Neuronal stem cell (in vitro differentiated cells): ENCODE results near the gene RANBP1.

ENCODE experiments used
- DNase-seq: peaks from one replicate; pipeline ENCODE4 v3.0.0-alpha.2; 2013; ENCODE audit warnings: low spot score
- H2AFZ ChIP-seq: one replicate; pipeline ENCODE4 v1.6.1; 2013; ENCODE audit warnings: mild to moderate bottlenecking, low read length, inconsistent platforms
- H2AK5ac ChIP-seq: 2 replicates; pipeline ENCODE4 v1.6.1; 2013; ENCODE audit warnings: low read depth, mild to moderate bottlenecking, inconsistent platforms, low read length, moderate library complexity, mixed read lengths
- H2BK120ac ChIP-seq: 2 replicates; pipeline ENCODE4 v1.6.1; 2013; ENCODE audit warnings: low read depth, mild to moderate bottlenecking, inconsistent platforms, low read length, moderate library complexity, mixed read lengths
- H2BK12ac ChIP-seq: one replicate; pipeline ENCODE4 v1.6.1; 2013; ENCODE audit warnings: low read length, inconsistent platforms
- H2BK15ac ChIP-seq: 2 replicates; pipeline ENCODE4 v1.6.1; 2013; ENCODE audit warnings: mild to moderate bottlenecking, low read length, inconsistent platforms, mixed read lengths
- H2BK5ac ChIP-seq: one replicate; pipeline ENCODE4 v1.6.1; 2013; ENCODE audit warnings: inconsistent platforms, mild to moderate bottlenecking, low read length, moderate library complexity
- H3K14ac ChIP-seq: one replicate; pipeline ENCODE4 v1.6.1; 2013; ENCODE audit warnings: low read length, inconsistent platforms
- H3K18ac ChIP-seq: 2 replicates; pipeline ENCODE4 v1.6.1; 2013; ENCODE audit warnings: low read length, inconsistent platforms
- H3K23ac ChIP-seq: 2 replicates; pipeline ENCODE4 v1.6.1; 2013; ENCODE audit warnings: low read depth, mild to moderate bottlenecking, mixed read lengths, low read length, inconsistent platforms; ENCODE audit not compliant: poor library complexity
- H3K27ac ChIP-seq: replicated peaks from 3 replicates; pipeline ENCODE4 v1.5.1; 2013; ENCODE audit warnings: low read length, inconsistent platforms
- H3K27me3 ChIP-seq, 3 experiments: 2 replicates each; pipeline ENCODE4 v1.6.1; 2013; ENCODE audit warnings: low read length in 3 of 3, mild to moderate bottlenecking in 2 of 3, inconsistent platforms in 1 of 3, low read depth in 1 of 3, mixed read lengths in 1 of 3, moderate library complexity in 1 of 3; ENCODE audit not compliant: control insufficient read depth in 3 of 3, insufficient read depth in 3 of 3
- H3K36me3 ChIP-seq, 2 donors: replicated peaks in 1 of 2; 2 replicates each; pipeline ENCODE4 v1.6.1; 2013; ENCODE audit warnings: low read length in 2 of 2; ENCODE audit not compliant: control insufficient read depth in 2 of 2, insufficient read depth in 2 of 2
- H3K4ac ChIP-seq: 2 replicates; pipeline ENCODE4 v1.6.1; 2013; ENCODE audit warnings: inconsistent platforms, mild to moderate bottlenecking, low read length, moderate library complexity
- H3K4me1 ChIP-seq, 2 donors: 1 replicate in 1 of 2; 2 replicates in 1 of 2; pipeline ENCODE4 v1.6.1; 2013; ENCODE audit warnings: low read length in 2 of 2, low read depth in 1 of 2; ENCODE audit not compliant: control insufficient read depth in 2 of 2, insufficient read depth in 1 of 2
- H3K4me2 ChIP-seq: one replicate; pipeline ENCODE4 v1.6.1; 2013; ENCODE audit warnings: mild to moderate bottlenecking, low read length, inconsistent platforms; ENCODE audit not compliant: insufficient read depth, poor library complexity, severe bottlenecking
- H3K4me3 ChIP-seq, 2 donors: 2 replicates each; pipeline ENCODE4 v1.5.1; 2013; ENCODE audit warnings: low read length in 2 of 2, mild to moderate bottlenecking in 2 of 2, inconsistent platforms in 1 of 2, moderate library complexity in 1 of 2
- H3K79me1 ChIP-seq: one replicate; pipeline ENCODE4 v1.6.1; 2013; ENCODE audit warnings: low read depth, mild to moderate bottlenecking, inconsistent platforms, low read length, moderate library complexity
- H3K9ac ChIP-seq: one replicate; pipeline ENCODE4 v1.6.1; 2013; ENCODE audit warnings: mild to moderate bottlenecking, low read depth, low read length, inconsistent platforms; ENCODE audit not compliant: poor library complexity
- H3K9me3 ChIP-seq, 2 donors: replicated peaks in 1 of 2; 2 replicates each; pipeline versions ENCODE3 to v1.6.1; 2013; ENCODE audit warnings: low read length in 2 of 2, mild to moderate bottlenecking in 2 of 2, inconsistent platforms in 1 of 2, low read depth in 1 of 2, mixed read lengths in 1 of 2, moderate library complexity in 1 of 2; ENCODE audit not compliant: control insufficient read depth in 2 of 2, insufficient read depth in 1 of 2
- H4K8ac ChIP-seq: one replicate; pipeline ENCODE4 v1.6.1; 2013; ENCODE audit warnings: low read depth, mild to moderate bottlenecking, inconsistent platforms, low read length, moderate library complexity
- H4K91ac ChIP-seq: one replicate; pipeline ENCODE4 v1.6.1; 2013; ENCODE audit warnings: low read length, low read depth, mild to moderate bottlenecking, inconsistent platforms; ENCODE audit not compliant: poor library complexity
- WGBS, 2 donors: extraction: QIAGEN DNeasy Blood & Tissue Kit; methylation state at CpG; one replicate each; pipeline ENCODE4 v1.1.7; 2013; ENCODE audit warnings: missing lambda C conversion rate in 2 of 2, mixed read lengths in 1 of 2; ENCODE audit not compliant: insufficient read length in 2 of 2, insufficient replicate concordance in 1 of 2; ENCODE audit errors: extremely low coverage in 2 of 2; 5-methylcytosine and 5-hydroxymethylcytosine counted together

RANBP1 gene

DNA sequence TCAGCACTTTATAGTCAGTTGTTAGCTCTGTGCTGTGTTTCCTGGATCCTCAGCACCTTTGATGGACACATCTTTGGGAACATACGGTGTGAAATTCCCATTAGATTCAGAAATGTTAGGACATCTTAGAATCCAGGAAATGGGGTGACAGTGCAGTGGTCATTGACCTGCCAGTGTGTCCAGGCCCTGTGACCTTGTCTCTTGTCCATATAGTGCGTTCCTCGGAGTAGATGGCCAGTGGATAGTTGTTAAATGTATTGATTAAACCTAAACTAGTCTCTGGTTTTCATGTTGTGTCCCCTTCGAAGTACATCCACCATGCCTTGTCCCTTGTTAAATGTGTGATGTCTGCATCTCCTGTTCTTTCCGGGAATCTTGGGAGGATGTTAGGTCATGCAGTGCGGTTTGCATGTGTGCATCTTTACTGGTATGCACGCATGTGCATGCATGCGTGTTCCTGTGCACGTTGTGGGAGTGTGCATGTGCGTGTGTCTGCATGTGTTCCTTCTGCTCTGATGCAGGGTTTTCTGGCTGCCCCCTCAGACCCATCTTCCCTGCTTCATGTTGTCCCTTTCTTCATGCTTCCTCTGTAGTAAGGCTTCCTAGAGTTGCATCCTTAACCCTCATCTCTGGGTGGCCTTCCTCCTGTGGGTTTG, 31.9 kb upstream of the RANBP1 start:
- Histone ChIP-seq H3K9ac (no peak overlapping the region), H3K79me1 (peaks cover 35% of the 10 kb centered on the region), H2BK15ac (no peak overlapping the region), H3K36me3 (peaks cover 37 to 78% of the 10 kb centered on the region in 2 donors), H3K4me3 (no peak overlapping the region), H3K4me2 (no peak overlapping the region), H3K18ac (no peak overlapping the region), H3K9me3 (no peaks in the 10 kb centered on the region), H2BK5ac (no peak overlapping the region), H3K27me3 (no peaks in the 10 kb centered on the region), H3K4me1 (peaks cover 18 to 22% of the 10 kb centered on the region in 2 donors), H2BK12ac (no peak overlapping the region), H2AFZ (no peak overlapping the region), H4K8ac (no peak overlapping the region), H3K14ac (no peak overlapping the region), H3K4ac (no peak overlapping the region), H3K27ac (peak overlapping the region; percentile 16), H2BK120ac (no peak overlapping the region), H4K91ac (no peak overlapping the region), H3K23ac (no peak overlapping the region), H2AK5ac (no peak overlapping the region)
- no CpG with 5 or more reads among the region's 10 CpGs for WGBS, 2 donors
- no peak for DNase-seq

DNA sequence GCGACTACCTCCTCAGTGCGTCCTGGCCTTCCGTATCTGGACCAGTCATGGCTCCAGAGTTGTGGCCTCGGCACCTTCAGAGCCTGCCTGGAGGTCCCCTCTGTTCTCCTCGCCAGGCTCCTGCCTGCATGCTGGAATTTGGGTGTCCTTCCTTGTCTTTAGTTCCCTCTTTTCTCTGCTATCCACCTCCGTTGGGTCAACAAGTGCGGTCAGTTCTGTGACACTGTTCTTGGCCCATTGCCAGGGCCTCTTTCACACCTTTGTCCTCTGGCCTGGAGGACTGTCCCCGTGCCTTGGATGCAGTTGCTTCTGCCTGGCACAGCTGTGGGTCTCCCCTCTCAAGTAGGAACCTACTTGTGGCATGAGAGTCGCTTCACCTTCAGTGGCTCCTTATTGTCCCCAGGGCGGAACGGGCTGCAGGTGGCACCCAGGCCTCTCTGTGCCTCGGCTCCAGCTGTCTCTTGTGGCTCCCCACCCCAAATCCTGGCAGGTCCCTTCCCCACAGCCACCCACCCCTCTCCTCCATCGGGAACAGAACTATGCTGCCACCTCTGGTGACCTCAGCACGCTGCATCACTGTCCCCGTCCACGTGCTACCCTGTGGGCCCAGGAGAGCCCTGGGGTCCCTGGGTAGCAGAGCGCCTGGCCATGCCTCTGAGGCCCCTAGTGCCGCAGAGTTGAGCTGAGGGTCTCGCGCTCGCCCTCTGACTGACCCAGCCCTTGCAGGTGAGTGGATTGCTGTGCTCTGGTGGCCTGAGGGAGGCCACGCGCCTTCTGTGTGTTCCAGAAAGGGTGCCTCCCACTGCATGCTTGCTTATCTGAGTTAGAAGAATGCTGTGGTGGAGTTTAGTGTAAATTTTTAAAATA, 31.1 kb upstream of the RANBP1 start:
- no peak overlapping the region for H2AFZ ChIP-seq
- peak overlapping the region; percentile 57 for H3K9ac ChIP-seq
- H2BK15ac ChIP-seq = no peak overlapping the region
- H2BK5ac ChIP-seq = no peak overlapping the region
- peak overlapping the region; percentile 22 for H4K91ac ChIP-seq
- H3K18ac ChIP-seq = no peak overlapping the region
- H3K27ac ChIP-seq = peak overlapping the region; percentile 16
- no peak overlapping the region for H3K14ac ChIP-seq
- no peak overlapping the region for H2AK5ac ChIP-seq
- no peaks in the 10 kb centered on the region for H3K9me3 ChIP-seq
- H3K36me3 ChIP-seq = peaks cover 45 to 86% of the 10 kb centered on the region in 2 donors
- H3K23ac ChIP-seq = peak overlapping the region; percentile 99
- peaks cover 18 to 22% of the 10 kb centered on the region in 2 donors for H3K4me1 ChIP-seq
- no CpG with 5 or more reads among the region's 23 CpGs for WGBS, 2 donors
- peak; percentile 40 for DNase-seq
- no peaks in the 10 kb centered on the region for H3K27me3 ChIP-seq
- H3K79me1 ChIP-seq = peaks cover 42% of the 10 kb centered on the region
- no peak overlapping the region for H2BK12ac ChIP-seq
- H2BK120ac ChIP-seq = no peak overlapping the region
- H3K4me3 ChIP-seq = no peak overlapping the region
- H3K4me2 ChIP-seq = no peak overlapping the region
- no peak overlapping the region for H3K4ac ChIP-seq
- no peak overlapping the region for H4K8ac ChIP-seq

DNA sequence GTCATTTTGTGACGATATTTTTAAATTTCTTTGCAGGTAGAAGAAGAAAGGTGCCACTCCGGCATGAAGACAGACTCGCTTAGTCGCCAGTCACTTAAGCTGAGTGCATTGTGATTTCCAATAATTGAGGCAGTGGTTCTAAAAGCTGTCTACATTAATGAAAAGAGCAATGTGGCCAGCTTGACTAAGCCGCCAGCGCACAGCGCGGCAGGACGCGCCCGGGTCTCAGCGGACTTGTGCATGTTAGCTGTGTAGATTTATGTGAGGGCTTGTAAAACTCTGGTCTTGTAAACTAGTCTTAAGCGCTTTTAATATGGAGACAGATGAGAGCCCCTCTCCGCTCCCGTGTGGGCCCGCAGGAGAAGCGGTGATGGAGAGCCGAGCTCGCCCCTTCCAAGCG, 30.3 kb upstream of the RANBP1 start:
- H2AK5ac ChIP-seq = no peak overlapping the region
- no peak overlapping the region for H2BK5ac ChIP-seq
- peaks cover 18 to 22% of the 10 kb centered on the region in 2 donors for H3K4me1 ChIP-seq
- H4K8ac ChIP-seq = no peak overlapping the region
- no peak overlapping the region for H3K27ac ChIP-seq
- no CpG with 5 or more reads among the region's 20 CpGs for WGBS, 2 donors
- no peak overlapping the region for H2BK12ac ChIP-seq
- H3K4ac ChIP-seq = no peak overlapping the region
- H2BK15ac ChIP-seq = no peak overlapping the region
- no peak overlapping the region for H3K9ac ChIP-seq
- H3K4me3 ChIP-seq = no peak overlapping the region
- H3K4me2 ChIP-seq = no peak overlapping the region
- no peak overlapping the region for H3K14ac ChIP-seq
- DNase-seq = no peak
- peak overlapping the region; percentile 35 for H3K23ac ChIP-seq
- no peak overlapping the region for H4K91ac ChIP-seq
- no peak overlapping the region for H3K18ac ChIP-seq
- no peak overlapping the region for H2AFZ ChIP-seq
- peaks cover 45% of the 10 kb centered on the region for H3K79me1 ChIP-seq
- H3K9me3 ChIP-seq = no peaks in the 10 kb centered on the region
- H3K36me3 ChIP-seq = peaks cover 53 to 94% of the 10 kb centered on the region in 2 donors
- H2BK120ac ChIP-seq = no peak overlapping the region
- no peaks in the 10 kb centered on the region for H3K27me3 ChIP-seq

DNA sequence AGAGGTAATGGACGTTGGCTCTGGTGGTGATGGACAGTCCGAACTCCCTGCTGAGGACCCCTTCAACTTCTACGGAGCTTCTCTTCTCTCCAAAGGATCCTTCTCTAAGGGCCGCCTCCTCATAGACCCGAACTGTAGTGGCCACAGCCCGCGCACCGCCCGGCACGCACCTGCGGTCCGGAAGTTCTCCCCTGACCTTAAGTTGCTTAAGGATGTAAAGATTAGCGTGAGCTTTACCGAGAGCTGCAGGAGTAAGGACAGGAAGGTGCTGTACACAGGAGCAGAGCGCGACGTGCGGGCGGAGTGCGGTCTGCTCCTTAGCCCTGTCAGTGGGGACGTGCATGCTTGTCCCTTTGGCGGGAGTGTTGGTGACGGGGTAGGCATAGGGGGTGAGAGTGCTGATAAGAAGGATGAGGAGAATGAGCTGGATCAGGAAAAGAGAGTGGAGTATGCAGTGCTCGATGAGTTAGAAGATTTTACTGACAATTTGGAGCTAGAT, 29.8 kb upstream of the RANBP1 start:
- Histone ChIP-seq H3K18ac (no peak overlapping the region), H2AK5ac (no peak overlapping the region), H3K27ac (no peak overlapping the region), H2BK5ac (no peak overlapping the region), H2BK15ac (no peak overlapping the region), H3K36me3 (peaks cover 57 to 99% of the 10 kb centered on the region in 2 donors), H4K8ac (no peak overlapping the region), H3K9me3 (no peaks in the 10 kb centered on the region), H3K27me3 (no peaks in the 10 kb centered on the region), H3K4ac (no peak overlapping the region), H2AFZ (no peak overlapping the region), H3K4me1 (peaks cover 17 to 21% of the 10 kb centered on the region in 2 donors), H3K4me2 (no peak overlapping the region), H3K23ac (peak overlapping the region; percentile 81), H3K79me1 (peaks cover 44% of the 10 kb centered on the region), H3K9ac (no peak overlapping the region), H4K91ac (no peak overlapping the region), H2BK120ac (no peak overlapping the region), H3K14ac (no peak overlapping the region), H3K4me3 (no peak overlapping the region), H2BK12ac (no peak overlapping the region)
- no peak for DNase-seq
- WGBS, 2 donors = no CpG with 5 or more reads among the region's 24 CpGs
